ENCODE data around the gene MTF2.

The MTF2 gene

DNA sequence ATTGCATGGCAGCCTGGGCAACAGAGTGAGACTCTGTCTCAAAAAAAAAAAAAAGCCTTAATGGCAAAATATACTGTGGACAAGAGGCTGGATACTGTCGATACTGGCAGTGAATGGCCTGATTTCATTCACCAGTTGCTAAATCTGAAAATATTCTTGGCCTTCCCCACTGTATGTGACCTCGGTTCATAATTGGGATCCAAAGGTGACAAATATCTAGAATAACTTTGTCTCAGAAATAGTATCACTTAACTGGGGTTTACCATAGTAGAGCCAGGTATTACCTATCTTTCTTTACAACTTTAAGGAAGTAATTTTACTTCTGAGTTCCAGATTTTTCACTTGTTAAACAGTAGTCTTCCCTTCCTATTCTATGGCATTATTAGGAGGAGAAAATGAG lies 8.4 kb downstream of the MTF2 start:
- DNase-seq = no peak

DNA sequence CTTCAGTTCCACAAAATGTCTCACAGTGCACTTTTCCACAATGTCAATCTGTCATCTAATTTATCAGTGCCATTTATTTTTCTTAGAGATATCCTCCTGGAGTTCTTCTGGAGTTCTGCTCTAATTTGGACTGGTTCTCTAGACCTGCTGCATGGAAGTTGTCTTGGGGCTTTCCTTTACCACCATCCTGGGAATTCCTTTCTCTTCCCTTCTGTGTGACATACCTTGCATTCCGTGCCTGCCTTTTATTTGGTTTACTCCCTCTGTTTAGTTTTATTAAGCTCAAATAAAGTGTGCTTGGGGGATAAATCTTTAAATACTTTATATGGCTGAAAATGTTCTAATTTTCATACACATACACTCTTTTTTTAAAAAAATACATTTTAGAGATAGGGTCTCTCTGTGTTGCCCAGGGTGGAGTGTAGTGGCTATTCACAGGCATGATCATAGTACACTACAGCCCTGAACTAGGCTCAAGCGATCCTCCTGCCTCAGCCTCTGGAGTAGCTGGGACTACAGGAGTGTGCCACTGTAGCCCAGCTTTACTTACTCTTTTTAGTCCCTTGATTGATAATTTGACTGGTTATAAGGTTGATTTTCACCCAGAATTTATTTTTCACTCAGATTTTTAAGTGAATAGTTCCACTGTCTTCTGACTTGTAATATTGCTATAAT lies 14.4 kb downstream of the MTF2 start:
- DNase-seq = no peak

DNA sequence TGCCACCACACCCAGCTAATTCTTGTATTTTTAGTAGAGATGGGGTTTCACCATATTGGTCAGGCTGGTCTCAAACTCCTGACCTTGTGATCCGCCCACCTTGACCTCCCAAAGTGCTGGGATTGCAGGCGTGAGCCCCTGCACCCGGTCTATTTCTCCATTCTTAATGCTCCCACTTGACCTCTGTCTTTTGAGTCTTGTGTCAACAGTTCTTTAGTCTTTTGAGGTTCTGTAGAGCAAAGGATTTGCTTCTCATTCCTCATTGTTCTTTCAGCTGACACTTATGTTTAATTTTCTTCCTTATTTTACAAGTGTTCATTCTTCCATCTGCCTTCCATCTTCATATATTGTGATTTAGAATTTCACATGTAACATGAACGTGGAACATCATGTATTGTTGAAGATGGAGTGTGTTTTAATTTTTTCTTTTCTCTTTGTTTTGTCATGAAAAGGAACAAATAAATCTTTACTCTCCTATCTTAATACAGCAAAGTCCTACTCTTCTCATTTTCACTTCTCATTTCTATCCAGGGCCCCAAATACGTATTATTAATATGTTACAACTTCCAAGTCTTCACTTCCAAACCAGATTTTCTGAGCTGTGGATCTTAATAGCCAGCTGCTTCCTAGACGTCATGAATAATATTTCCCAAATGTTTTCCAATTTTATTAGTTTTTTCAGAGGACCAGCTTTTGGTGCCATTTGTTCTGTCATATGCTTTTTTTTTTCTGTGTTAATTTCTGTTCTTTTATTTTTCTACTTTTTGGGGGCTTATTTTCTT lies 16.9 kb downstream of the MTF2 start:
- no peak for DNase-seq

DNA sequence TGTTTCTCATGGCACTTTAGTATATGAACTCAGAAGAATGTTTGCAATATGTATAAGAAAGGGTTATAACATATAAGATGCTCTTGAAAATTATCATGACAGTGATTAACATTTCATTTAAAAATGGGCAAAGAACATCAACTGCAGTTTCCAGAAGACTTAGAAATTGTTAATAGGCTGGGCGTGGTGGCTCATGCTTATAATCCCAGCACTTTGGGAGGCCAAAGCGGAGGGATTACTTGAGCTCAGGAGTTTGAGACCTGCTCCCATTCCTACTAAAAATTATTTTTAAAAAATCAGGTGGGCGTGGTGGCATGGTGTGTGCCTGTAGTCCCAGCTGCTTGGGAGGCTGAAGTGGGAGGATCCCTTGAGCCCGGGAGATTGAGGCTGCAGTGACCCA lies 23.1 kb downstream of the MTF2 start:
- DNase-seq = no peak

DNA sequence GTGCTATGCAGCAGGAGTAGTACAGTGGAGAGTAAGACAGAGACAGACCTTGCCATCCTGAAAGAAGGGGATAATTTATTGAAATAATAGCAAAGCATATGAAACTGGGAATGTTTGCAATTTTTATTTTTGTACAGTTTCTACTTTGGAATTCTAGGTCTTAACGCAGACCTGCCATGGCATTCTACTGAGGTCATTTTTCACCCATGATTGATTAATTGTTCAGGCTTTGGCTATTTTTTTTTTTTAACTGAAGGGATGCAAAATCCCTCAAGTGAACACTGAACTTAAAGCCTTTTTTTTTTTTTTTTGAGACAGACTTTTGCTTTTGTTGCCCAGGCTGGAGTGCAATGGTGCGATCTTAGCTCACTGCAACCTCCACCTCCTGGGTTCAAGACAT lies 27.1 kb downstream of the MTF2 start:
- no peak for DNase-seq

DNA sequence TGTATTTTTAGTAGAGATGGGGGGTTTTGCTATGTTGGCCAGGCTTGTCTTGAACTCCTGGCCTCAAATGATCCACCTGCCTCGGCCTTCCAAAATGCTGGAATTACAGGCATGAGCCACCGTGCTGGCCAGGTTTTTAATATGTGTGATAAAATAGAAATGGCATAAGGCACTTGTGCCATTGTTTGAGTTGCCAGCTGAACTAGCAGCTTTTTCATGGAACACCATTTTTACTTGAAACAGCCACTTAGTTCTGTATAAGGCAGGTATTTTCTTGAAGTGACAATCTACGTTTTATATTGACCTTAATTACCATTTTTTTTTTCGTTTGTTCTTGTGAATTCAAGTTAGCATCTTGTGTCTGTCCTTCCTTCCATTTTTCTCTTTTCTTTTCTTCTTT lies 28.3 kb downstream of the MTF2 start:
- no peak for DNase-seq

DNA sequence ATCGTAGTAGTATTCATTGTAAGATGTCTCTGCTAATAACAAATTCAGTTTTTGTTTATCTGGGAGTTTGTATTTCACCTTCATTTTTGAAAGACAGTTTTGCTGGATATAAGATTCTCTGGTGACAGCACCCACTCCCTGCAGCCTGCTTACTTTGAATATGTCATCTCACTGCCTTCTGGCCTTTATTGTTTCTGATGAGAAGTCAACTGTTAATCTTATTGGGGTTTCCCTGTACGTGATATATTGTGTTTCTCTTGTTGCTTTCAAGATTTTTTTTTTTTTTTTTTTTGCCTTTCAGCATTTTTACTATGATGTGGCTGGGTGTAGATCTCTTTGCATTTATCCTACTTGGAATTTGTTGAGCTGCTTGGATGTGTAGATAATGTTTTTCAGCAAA lies 29.3 kb downstream of the MTF2 start:
- no peak for DNase-seq

DNA sequence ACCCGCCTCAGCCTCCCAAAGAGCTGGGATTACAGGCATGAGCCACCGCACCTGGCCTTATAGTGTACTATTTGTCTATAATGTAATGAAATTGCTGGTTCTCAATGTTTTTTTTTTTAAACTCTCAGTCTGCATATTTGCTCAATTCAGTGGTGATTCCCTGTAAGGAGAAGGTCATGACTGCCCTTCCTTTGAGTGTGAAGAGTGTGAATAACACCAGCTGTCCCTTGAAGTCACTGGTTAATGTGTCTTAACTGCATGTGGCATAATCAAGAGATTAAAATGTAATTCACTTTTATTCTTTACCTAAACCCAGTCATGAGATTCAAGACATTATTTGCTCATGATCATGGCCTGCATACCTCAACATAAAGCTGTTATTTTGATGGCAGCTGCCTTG lies 30.5 kb downstream of the MTF2 start:
- no peak for DNase-seq

DNA sequence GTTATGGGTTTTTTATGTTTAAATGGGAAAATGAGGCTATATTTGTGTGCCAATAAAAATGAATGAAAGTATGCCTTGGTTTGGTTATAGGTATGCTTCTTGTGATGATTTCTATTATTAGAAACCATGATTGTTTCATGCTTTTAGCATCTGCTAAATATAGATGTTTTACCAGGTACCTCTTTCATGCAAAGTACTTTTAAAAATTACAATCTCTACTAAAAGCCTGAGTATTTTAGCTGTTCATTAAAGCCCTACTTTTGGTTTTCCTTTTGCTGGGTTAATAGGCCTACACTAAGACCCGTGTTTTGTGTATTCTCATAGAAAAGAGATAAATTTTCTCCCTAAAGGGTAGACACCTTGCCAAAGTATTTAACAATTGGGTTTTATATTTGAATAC lies 32.0 kb downstream of the MTF2 start:
- no peak for DNase-seq

DNA sequence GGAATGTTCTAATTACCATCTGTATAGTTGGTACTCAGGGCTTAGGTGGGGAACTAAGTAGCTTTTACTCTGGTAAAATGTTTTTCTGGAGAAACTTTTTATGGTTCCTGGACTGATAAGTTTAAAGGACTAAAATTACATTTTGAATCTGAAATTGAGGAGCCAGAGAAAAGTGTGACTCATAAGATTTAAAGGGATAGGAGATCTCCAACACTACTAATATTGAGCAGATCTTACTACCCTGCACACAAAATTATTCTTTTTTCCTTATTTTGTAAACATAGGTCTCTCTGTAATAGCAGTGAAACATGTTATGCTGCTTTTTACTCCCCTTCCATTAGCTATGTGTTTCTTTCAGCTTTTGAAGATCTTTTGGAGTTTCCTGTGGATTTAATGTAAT lies 32.5 kb downstream of the MTF2 start:
- DNase-seq = no peak

DNA sequence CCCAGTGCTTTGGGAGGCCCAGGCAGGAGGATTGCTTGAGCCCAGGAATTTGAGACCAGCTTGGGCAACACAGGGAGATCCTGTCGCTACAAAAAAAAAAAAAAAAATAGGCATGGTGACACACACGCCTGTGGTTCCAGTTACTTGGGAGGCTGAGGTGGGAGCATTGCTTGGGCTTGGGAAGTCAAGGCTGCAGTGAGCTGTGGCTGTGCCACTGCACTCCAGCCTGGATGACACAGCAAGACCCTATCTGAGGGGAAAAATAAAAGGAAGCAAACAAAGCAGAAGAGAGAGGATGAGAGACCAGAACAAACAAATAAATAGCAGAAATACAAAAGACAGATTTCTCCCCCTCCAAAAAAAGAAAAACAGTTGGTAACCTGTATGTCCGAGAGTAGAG lies 34.0 kb downstream of the MTF2 start:
- no peak for DNase-seq

DNA sequence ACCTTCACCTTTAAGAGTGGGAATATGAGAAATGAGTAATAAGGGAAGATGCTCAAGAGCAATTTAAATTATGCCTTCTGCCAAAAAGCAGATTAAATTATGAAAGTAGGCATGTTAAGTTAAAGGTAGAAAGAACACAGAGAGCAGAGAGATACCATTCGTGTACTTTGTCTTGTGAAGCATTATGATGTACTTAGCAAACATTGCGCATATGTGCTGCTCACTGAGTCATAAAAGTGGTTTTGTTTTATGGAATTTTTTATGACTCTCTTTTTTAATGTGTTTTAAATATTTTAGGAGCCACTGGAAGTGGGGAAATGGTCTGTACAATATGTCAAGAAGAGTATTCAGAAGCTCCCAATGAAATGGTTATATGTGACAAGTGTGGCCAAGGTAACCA lies 35.3 kb downstream of the MTF2 start:
- DNase-seq = no peak

DNA sequence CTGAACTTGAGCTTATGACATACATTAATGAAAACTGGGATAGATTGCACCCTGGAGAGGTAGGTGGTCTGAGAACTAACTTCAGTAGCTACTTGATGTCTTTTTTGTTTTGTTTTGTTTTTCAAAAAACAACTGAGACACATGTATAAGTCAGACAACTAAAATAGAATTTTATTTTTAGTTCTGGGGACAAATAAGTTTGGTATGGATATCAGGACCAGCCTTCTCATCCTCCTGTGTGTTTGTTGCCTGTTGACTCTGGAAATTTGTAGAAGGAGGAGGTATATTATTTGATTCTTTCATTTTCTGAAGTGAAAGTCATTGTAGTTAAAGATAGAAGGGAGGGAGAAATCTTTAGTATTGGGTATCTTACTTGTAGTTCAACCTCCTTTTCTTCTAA lies 41.5 kb downstream of the MTF2 start:
- no peak for DNase-seq

DNA sequence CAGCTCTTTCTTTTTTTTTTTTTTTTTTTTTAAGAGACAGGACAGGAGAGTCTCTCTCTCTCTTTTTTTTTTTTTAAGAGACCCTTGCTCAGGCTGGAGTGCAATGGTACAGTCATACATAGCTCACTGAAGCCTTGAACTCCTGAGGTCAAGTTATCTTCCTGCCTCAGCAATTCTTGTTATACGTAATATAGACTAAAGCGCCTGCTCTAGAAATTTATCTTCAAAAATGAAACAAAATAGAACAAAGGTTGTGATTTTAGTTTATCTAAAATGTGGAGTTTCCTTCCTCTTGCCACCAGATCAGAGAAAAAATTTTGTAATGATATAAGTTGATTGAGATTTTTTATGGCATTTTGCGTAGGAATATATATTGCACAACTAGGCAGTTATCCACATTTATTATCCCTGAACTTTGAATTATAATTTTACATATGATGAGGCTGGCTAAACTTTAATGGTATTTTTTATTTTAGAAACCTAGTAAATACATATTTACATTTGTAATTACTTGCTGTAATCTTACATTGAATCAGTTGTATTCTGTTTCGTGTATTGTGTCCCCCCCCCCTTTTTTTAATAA lies 44.2 kb downstream of the MTF2 start:
- DNase-seq = no peak

DNA sequence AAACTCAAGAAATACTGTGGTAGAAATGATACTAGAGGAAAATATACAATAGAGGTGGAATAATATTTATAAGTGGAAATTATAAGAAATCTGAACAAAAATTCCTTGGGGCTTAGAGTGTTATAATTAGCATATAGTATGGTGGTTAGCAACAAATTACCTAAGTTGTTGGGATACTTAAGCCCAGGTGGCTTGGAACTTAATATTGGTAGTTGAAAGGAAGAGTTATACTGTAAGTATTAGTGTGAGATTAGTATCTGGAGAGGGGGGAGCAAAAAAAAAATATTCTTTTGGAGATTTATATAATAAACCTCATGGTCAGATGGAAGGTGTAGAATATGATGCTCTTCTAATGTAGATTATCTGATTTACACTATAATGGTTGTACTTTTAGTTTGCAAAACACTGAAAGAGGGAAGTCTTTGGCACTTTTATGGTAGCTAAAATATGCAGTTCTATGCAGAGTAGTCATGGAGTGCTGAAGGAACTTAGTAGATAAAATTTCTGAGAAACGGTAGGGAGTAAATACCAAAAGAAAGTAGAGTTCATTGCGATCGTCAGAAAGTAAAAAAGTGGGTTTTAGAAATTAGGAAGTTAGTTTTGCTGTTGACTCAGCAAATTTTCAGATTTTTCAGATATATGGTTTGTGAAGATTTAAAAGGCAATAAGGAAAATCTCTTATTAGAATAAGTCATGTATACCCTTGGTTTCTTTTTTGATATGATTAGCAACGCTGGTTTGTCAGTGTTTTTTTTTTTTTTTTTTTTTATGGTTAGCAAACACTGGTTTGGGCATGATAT lies 45.7 kb downstream of the MTF2 start:
- no peak for DNase-seq

DNA sequence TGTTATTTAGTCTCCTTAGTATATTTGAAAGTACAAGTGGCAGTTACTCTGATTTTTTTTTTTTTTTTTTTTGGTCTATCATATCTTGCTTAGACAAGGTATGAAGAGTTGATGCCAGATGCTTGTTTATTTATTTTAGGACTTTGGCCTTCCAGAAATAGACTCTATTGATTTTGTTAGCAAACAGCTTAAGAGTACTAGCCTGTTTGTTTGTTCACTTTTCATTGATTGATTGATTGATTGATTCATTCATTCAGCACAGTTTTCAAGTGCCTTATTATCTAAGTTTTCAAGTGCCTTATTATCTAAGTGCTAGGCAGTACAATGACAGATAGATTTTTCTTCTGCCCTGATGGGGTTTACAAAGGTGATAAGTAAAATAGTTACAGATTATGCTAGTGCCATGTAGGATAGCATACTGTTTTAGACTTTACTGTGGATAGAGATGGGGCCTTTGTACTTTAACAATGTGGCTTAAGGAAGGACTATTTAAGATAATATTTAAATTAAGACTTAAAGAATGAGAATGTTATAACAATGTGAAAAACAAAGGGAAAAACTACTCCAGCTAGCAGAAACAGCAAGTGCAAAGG lies 50.5 kb downstream of the MTF2 start:
- DNase-seq = no peak

DNA sequence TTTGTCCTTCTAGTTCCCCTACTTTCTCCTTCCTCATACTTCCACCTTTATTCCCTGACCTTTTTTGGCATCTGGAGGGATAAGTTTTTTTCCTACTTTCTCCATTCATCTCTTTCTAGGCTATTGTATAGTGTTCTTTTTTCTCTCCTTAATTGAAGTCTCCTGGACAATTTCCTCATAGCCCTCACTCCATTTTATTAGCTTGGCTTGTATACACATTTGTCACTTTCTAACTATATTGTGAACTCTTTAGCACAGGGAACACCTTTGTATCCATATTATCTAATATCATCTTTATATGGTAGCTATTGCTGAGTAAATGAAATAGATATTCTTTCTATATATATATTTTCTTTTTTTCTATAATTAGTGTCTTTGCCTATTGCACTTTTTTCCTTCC lies 53.6 kb downstream of the MTF2 start:
- no peak for DNase-seq

DNA sequence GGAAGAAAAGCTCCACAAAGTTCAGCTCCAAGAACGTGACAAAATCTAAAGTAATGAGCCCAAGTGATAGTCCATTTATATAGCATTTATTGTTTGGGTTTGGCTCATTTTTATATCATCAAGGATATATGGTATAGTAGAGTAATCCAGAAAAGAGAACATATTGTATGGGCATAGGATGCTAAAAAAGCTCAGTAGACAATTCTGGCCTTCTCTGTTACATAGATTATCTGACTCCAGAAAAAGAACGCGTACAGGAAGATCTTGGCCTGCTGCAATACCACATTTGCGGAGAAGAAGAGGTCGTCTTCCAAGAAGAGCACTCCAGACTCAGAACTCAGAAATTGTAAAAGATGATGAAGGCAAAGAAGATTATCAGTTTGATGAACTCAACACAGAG lies 57.4 kb downstream of the MTF2 start:
- DNase-seq = no peak

DNA sequence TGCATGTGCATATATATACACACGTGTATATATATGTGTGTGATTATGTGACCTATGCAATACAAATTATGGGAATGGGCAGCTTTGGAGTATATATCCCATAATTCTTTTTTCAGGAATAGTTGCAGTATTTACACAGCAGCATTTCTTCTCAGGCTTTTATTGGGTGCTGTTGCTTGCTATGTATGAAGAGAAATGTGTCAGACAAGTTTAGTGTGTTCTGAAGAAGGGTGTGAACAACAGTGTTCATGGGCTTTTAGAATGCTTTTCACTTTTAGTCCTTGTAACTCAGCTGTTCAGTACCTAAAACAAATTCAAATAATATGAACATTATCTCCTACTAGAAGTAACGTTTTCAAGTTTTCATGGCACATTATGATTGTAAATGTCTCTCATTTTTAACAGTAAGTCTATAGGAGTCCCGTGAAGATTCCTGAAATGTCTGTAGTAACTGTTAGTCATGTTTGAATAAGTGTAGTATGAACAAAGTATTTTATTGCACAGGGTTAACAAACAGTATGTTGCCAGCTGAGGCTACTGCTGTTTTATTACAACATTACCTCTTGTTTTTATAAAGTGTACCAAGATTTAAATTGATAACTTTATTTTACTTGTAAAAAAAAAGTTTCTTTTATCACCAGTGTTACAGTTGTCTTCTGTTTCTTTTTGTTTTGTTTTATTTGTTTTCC lies 58.7 kb downstream of the MTF2 start:
- no peak for DNase-seq

DNA sequence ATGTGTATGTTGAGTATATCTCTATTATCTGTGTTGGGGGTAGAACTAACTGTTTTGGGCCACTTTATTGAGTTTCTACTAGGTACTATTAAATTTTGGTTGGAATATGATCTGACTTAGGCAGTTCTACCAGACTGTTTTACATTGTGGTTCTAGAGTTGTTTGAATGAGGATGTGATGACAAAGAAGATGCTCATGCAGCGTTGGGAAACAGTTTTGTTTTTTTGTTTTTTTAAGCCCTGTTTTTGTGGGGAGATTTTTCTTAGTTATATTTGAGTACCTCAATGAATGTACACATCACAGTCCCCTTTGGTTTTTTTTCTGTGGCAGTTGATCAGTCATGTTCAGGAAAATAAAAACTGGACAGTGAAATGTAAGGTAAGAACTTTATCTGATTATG lies 61.0 kb downstream of the MTF2 start:
- DNase-seq = no peak

DNA sequence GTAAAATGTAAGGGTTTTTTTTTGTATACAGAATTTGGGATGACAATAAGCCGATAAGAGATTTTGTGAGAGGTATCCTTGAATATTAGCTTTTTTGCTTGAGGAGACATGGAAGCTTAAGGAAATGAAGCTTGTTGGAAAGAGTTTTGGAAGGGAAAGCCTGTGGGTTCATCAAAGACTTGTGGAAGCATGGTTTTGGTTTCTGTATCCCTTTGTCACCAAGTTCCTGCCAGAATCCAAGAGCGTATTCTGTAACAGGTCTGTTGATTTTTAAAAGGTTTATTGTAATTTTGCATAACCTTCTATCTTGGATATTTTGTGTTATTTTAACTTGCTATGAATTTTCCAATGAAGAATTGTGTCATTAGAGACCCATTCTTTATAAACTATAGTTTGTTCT lies 63.1 kb downstream of the MTF2 start:
- DNase-seq = no peak

DNA sequence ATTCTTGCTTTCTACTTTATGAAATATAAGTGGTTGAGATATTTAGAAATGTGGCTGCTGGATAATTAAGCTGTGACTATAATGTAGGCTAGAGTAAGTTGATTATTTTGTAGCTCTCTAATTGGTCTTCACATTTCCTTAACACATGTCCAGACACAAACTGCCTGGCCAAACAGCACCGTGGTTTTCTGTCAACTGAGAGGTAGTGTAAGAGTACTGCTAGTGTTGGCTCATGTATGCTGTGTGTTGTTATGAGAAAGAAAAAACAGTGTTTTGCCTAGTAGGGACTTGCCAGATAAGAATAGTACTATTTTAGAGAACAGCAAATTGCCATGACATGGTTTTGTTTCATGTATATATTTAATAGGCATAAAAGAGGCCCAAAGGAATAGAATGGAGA lies 64.1 kb downstream of the MTF2 start:
- no peak for DNase-seq

DNA sequence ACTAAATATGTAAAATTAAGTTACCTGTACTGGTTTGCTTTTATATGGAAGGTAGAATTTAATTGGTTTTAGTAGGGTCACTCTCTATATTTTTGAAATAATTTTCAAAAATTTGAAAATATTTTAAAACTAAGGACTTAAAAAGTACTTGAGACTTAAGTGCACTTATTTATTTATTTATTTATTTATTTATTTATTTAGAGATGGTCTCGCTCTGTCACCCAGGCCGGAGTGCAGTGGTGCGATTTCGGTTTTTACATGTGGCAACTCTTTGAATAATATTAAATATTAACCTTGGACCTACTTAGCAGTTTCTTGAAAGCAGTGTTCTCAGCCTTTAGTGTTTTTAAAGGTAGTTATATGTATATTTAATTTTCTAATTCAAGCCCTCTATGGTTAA lies 64.7 kb downstream of the MTF2 start:
- DNase-seq = no peak

All from DMS53 (cell line).